ENCODE measurements around the gene RAPGEF1.

DNA sequence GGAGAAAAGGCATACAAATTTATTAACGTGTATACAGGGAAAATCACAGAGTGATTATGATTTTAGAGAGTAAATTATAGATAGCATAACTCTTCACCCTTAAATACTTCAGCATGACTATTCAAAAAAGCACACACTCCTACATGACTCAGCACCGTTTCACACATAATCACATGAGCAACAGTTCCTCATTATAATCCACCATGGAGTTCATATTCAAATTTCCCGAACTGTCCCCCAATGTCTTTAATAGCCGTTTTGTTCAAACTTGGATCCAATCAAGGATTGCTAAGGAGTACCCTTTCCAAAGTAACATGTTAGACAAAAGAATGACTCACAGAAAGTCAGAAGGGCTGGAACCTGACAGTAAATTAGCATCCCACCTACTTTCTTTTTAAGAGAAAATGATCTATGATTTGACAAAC, 32.1 kb downstream of the RAPGEF1 start:
- TF ChIP-seq, protein P1, sequence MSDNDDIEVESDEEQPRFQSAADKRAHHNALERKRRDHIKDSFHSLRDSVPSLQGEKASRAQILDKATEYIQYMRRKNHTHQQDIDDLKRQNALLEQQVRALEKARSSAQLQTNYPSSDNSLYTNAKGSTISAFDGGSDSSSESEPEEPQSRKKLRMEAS (IDR thresholded peaks at IDR 0.05): no peak
- TF ChIP-seq RAD21 (IDR thresholded peaks at IDR 0.05; ENCODE audit: low read depth) (no peak), FOXM1 (IDR thresholded peaks at IDR 0.05; ENCODE audit: borderline replicate concordance, low read depth) (no peak), CEBPB (IDR thresholded peaks at IDR 0.05) (no peak)
